Ishikawa (cell line): ENCODE results near the gene HLX.

Experiments used
- CEBPB ChIP-seq: IDR thresholded peaks from 2 replicates; pipeline ENCODE4 v1.6.1; 2012
- CREB1 ChIP-seq: IDR thresholded peaks from 2 replicates; pipeline ENCODE4 v1.6.1; 2012; ENCODE audit warnings: low read depth
- EGR1 ChIP-seq: IDR thresholded peaks from 2 replicates; pipeline ENCODE4 v1.6.1; 2012
- EP300 ChIP-seq: IDR thresholded peaks from 2 replicates; pipeline ENCODE4 v1.6.1; 2012; ENCODE audit warnings: borderline replicate concordance
- FOXM1 ChIP-seq: IDR thresholded peaks from 2 replicates; pipeline ENCODE4 v1.6.1; 2012; ENCODE audit warnings: low read depth, borderline replicate concordance
- MAX ChIP-seq: IDR thresholded peaks from 2 replicates; pipeline ENCODE4 v1.6.1; 2012
- NFIC ChIP-seq: IDR thresholded peaks from 2 replicates; pipeline ENCODE4 v1.6.1; 2012
- RAD21 ChIP-seq: IDR thresholded peaks from 2 replicates; pipeline ENCODE4 v1.6.1; 2012; ENCODE audit warnings: low read depth
- REST ChIP-seq: IDR thresholded peaks from 2 replicates; pipeline ENCODE4 v1.6.1; 2012; ENCODE audit warnings: low read depth, mild to moderate bottlenecking
- TAF1 ChIP-seq: IDR thresholded peaks from 2 replicates; pipeline ENCODE4 v1.6.1; 2012; ENCODE audit warnings: low read depth, mild to moderate bottlenecking
- TCF12 ChIP-seq: IDR thresholded peaks from 2 replicates; pipeline ENCODE4 v1.6.1; 2012; ENCODE audit warnings: low read depth
- TEAD4 ChIP-seq: IDR thresholded peaks from 2 replicates; pipeline ENCODE4 v1.6.1; 2012
- USF1 ChIP-seq: IDR thresholded peaks from 2 replicates; pipeline ENCODE4 v1.6.1; 2012
- YY1 ChIP-seq: IDR thresholded peaks from 2 replicates; pipeline ENCODE4 v1.6.1; 2012; ENCODE audit warnings: low read depth
- ZBTB7A ChIP-seq: IDR thresholded peaks from 2 replicates; pipeline ENCODE4 v1.6.1; 2012; ENCODE audit warnings: low read depth

Gene HLX

DNA sequence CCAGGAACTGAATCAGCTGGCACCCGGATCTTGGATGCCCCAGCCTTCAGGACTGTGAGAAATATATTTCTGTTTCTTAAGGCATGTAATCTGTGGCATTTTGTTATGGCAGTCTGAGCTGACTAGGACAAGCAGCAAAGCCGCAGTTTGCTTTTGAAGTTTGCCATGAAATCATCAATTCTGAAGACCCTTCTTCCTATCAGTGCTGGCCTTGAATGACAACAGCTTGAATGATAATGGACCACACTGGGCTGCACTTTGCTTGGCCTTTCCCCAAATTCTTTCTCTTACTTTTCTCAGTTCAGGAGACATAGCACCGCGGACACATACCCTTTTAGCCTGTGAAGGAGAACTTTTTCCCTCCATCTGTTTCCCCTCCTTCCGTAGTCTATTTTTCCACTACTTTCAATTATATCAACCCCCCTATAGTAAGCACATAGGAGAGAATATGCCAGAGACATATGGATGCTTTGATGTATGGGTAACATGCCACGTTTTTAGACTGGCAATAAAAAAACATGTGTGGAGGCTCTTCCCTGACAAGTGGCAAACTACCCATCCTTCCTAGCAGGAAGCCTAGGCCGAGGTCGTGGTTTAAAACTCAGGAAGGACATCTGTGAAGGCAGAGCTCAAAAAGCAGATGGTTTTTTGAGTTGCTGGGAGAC is 42.9 kb downstream of the HLX start:
- TF ChIP-seq TCF12 (no peak), FOXM1 (no peak), EGR1 (no peak), RAD21 (no peak), MAX (no peak), NFIC (no peak), TAF1 (no peak), EP300 (no peak), TEAD4 (no peak), YY1 (no peak), CREB1 (no peak), REST (no peak), ZBTB7A (no peak), USF1 (no peak), CEBPB (no peak)

GRCh38 chr1:220922951-220923350 is 43.7 kb downstream of the HLX start:
- TF ChIP-seq EP300 (no peak), CREB1 (no peak), USF1 (no peak), YY1 (no peak), TEAD4 (no peak), RAD21 (no peak), ZBTB7A (no peak), TAF1 (no peak), EGR1 (no peak), TCF12 (no peak), REST (no peak), NFIC (no peak), MAX (no peak)

- TF ChIP-seq TCF12 (no peak), EP300 (no peak), MAX (no peak), NFIC (no peak), RAD21 (no peak), FOXM1 (no peak), REST (no peak), TAF1 (no peak), EGR1 (no peak), USF1 (no peak), CREB1 (no peak), YY1 (no peak), TEAD4 (no peak), ZBTB7A (no peak), CEBPB (no peak)
Measured at GRCh38 chr1:220924331-220924970, 45.2 kb downstream of the HLX start.

DNA sequence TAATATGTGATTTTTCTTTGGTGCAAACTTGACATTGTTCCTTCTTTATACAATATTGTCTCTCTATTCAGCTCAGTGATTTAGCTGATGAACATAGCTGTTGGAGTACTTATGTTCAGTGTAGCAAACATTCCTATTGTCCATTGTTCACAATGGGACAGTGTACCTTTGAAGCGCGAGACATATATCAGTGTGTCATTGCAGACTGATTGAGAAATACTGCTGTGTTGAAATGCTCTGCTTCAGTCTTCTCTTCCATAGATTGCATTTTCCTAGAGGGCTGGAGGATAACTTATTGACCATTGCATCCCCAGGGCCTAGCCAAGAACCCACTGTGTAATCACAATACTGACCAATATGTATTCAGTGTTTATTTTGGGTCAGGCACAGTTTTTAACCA is 46.5 kb downstream of the HLX start:
- TF ChIP-seq NFIC (no peak), USF1 (no peak), RAD21 (no peak), MAX (no peak), YY1 (no peak)
